ENCODE measurements around the gene COL18A1. TPM values are rescaled to one million over a fixed set of nuclear protein-coding genes. Genes with fewer than 3 reads are reported as not detected.
"Not testable (repeated sequence)": the region's sequence is repeated elsewhere in the genome, so short reads cannot be mapped to it uniquely, and the experiment has no call there.

COL18A1 gene
- total RNA-seq, 1 donor from 2014 or later: 150 TPM

GRCh38 chr21:45560106-45561021, 155.4 kb downstream of the COL18A1 start:
- peak; percentile 58 for DNase-seq (ENCODE audit: extremely low spot score, unreplicated experiment)
- H3K36me3 Mint-ChIP-seq: no peaks in the 10 kb centered on the region
- peaks cover 9% of the 10 kb centered on the region for H3K9me3 Mint-ChIP-seq
- no peak overlapping the region for H3K4me3 Mint-ChIP-seq
- H3K27me3 Mint-ChIP-seq: peaks cover 13% of the 10 kb centered on the region
- H3K27ac Mint-ChIP-seq: no peak overlapping the region
- no peak for TF ChIP-seq CTCF (conservative IDR thresholded peaks at IDR 0.05)
- no peaks in the 10 kb centered on the region for H3K4me1 Mint-ChIP-seq (ENCODE audit: unreplicated experiment)

- H3K27me3 Mint-ChIP-seq: peaks cover 13% of the 10 kb centered on the region
- H3K4me3 Mint-ChIP-seq; H3K9me3 Mint-ChIP-seq; H3K36me3 Mint-ChIP-seq; H3K4me1 Mint-ChIP-seq (ENCODE audit: unreplicated experiment); H3K27ac Mint-ChIP-seq: not testable (repeated sequence)
- peak; percentile 53 for DNase-seq (ENCODE audit: extremely low spot score, unreplicated experiment)
Observed at GRCh38 chr21:45561241-45561640, 156.3 kb downstream of the COL18A1 start.

- H3K4me1 Mint-ChIP-seq (ENCODE audit: unreplicated experiment): no peaks in the 10 kb centered on the region
- peaks cover 21% of the 10 kb centered on the region for H3K27me3 Mint-ChIP-seq
- no peak for DNase-seq (ENCODE audit: extremely low spot score, unreplicated experiment)
- no peak overlapping the region for H3K27ac Mint-ChIP-seq
- TF ChIP-seq CTCF (conservative IDR thresholded peaks at IDR 0.05): no peak
- peaks cover 9% of the 10 kb centered on the region for H3K9me3 Mint-ChIP-seq
- no peak overlapping the region for H3K4me3 Mint-ChIP-seq
- H3K36me3 Mint-ChIP-seq: no peaks in the 10 kb centered on the region
Observed at GRCh38 chr21:45562402-45562801, 157.4 kb downstream of the COL18A1 start.

GRCh38 chr21:45562965-45563364, 158.0 kb downstream of the COL18A1 start:
- Mint-ChIP-seq H3K4me1 (ENCODE audit: unreplicated experiment) (no peaks in the 10 kb centered on the region), H3K36me3 (no peaks in the 10 kb centered on the region), H3K9me3 (peaks cover 9% of the 10 kb centered on the region), H3K27ac (no peak overlapping the region), H3K4me3 (no peak overlapping the region), H3K27me3 (peaks cover 22% of the 10 kb centered on the region)
- no peak for DNase-seq (ENCODE audit: extremely low spot score, unreplicated experiment)
- TF ChIP-seq CTCF (conservative IDR thresholded peaks at IDR 0.05): no peak

Small RNA genes within 50 kb of the gene (microRNA-seq; reads per million reads assigned to microRNA genes)
- gene MIR6815: 12.4 reads per million, percentile 35 among the genes with 10 or more reads in this experiment

Other genes with a start within 250 kb of the COL18A1 start
- gene POFUT2, start 117.3 kb upstream of the COL18A1 start, total RNA-seq (ENCODE audit: low replicate concordance): 42.5 and 52.8 TPM in 2 replicates
- gene SLC19A1, start 137.3 kb downstream of the COL18A1 start, total RNA-seq (ENCODE audit: low replicate concordance): 10.6 and 28.2 TPM in 2 replicates
- gene PCBP3, start 238.6 kb downstream of the COL18A1 start, total RNA-seq (ENCODE audit: low replicate concordance): 2.1 and 5.5 TPM in 2 replicates